HG02759 (cell line): ENCODE measurements around the gene POLG2.
"Not testable (repeated sequence)": the region's sequence is repeated elsewhere in the genome, so short reads cannot be mapped to it uniquely, and the experiment has no call there.

ENCODE experiments used
- ATAC-seq: cut with Tn5 transposase; IDR thresholded peaks from one replicate; pipeline ENCODE4 v1.9.1; 2021; ENCODE audit warnings: mild to moderate bottlenecking, moderate library complexity; ENCODE audit not compliant: unreplicated experiment

POLG2 gene

DNA sequence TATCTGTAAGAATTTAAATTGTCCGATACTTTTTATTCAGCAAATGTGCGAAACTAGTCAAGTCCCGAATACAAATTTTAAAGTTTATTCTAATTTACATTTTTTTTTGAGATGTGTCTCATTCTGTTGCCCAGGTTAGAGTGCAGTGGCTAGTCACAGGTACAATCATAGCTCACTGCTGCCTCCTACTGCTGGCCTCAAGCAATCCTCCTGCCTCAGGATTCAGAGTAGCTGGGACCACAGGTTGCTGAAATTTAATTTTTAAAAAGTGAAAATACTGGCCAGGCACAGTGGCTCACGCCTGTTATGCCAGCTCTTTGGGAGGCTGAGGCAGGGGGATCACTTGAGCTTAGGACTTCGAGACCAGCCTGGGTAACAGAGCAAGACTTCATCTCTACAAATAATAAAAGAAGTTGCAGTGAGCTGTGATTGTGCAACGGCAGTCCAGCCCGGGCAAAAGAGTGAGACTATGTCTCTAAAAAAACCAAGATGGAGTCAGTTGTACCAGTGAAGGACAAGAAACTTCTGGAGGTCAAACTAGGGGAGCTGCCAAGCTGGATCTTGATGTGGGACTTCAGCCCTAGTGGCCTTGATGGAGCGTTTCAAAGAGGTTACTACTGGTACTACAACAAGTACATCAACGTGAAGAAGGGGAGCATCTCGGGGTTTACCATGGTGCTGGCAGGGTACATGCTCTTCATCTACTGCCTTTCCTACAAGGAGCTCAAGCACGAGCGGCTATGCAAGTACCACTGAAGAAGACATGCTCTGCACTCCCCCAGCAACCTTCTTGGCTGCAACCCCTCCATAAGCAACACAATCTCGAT, 5.6 kb downstream of the POLG2 start:
- ATAC-seq, result no peak

DNA sequence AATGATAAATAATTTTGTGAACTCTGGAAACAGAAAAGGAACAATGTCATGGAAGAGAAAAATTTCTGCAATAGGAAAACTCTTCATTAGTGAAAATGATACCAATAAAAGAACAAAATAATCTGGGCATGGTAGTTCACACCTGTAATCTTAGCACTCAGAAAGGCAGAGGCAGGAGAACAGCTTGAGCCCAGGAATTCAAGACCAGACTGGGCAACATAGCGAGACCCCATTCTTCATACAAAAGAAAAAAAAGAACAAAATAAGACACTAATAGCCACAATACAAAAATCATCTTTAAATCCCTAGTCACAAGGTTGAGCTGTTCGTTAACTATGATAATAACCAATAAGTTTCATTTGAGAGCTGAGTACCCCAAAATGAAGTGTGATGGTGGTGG, 8.6 kb downstream of the POLG2 start:
- ATAC-seq, result no peak

DNA sequence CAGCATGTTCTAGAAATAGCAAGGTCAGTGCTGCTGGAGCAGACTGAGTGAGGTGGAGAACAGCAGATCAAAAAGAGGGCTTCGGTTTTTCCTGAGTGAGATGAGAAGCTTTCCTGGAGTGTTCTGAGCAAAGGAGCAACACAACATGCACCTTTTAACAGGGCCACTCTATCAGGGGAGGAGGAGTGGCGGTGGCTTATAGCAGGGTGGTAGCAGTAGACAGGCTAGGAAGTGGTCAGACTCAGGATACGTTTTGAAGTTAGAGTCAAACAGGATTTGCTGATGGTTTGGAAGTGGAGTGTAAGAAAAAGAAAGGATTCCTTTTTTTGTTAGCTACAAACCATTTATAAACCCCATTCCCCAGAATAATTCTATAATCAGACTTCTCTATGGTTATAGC, 12.5 kb downstream of the POLG2 start:
- no peak for ATAC-seq

DNA sequence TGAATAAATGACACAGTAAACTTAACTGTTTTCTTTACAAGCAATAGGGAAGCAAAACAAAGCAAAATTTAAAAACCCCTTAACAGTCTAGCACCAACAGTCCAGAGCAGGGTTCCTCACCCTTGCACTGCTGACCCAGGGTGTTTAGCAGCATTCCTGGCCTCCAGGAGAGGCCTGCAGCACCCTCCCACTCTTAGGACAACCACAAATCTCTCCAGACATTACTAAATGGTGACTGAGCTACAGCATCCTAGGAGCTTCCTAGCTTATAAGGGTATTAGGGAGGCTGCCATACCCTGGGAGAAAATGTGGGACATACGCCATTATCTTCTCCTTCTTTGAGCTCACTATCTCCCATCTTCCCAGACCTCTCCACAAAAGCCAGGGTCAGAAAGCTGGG, 15.9 kb downstream of the POLG2 start:
- no peak for ATAC-seq

DNA sequence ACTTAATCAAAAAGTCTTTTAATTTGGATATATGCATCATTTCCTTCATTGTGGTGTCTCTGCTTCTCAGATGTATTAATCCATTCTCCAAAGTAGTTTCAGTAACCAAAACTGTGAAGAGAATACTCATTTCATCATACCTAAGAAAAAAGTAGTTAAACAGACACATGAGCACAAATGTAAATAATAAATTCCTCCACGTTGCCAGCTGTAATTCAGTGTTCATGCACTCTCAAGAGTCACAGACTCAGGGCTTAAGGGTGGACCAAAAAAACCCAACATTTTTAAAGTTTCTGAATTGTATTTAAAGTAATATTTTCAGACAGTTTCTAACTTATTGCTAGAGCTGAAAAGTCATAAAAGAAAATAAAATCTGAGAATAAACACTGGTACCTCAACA, 19.0 kb downstream of the POLG2 start:
- no peak for ATAC-seq

DNA sequence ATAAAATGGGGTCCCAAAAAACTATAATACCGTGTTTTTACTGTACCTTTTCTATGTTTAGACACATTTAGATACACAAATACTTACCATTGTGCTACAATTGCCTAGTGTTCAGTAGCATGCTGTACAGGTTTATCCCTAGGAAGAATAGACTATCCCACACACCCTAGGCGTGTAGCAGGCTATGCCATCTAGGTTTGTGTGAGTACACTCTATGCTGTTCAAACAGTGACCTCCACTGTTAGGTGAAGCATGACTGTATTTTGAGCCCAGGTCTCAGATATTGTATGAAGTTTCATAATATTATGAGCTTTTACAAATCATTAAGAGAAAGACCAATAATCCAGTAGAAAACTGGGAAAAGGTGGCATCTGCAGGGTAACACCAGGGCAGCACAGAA, 24.3 kb downstream of the POLG2 start:
- no peak for ATAC-seq

DNA sequence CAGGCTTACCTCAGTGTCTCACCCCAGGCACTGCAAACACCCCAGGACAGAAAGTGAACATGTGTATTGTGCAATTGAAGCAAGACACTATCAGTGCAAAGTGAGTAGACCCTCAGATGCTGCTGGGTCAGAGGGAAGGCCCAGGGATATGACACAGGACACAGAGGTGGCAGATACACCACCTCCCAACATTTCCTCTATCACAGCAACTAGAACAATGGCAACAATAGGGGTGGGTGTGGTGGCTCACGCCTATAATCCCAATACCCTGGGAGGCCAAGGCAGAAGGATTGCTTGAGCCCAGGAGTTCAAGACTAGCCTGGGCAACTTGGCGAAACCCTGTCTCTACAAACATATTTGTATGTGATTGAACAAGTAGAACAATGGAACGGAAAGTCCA, 25.4 kb downstream of the POLG2 start:
- no peak for ATAC-seq

DNA sequence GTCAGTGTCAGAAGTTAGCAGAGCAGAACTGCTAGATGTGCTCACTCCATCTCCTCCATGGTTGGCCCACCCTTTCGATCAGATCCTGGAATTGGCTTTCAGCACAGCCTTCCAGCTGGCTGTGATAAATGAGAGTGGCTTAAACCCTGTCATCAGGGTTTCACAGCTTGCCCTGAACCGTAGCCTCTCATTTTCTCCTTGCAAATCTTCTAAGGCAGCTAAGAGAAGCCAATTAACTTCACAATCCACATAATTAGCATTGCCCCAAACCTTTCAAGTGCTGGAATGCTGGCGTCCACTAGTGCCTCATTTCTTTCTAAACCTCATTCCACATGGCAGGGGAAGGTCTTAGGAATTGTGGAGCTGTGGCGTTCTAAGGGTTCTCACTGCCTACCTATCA, 26.2 kb downstream of the POLG2 start:
- no peak for ATAC-seq

DNA sequence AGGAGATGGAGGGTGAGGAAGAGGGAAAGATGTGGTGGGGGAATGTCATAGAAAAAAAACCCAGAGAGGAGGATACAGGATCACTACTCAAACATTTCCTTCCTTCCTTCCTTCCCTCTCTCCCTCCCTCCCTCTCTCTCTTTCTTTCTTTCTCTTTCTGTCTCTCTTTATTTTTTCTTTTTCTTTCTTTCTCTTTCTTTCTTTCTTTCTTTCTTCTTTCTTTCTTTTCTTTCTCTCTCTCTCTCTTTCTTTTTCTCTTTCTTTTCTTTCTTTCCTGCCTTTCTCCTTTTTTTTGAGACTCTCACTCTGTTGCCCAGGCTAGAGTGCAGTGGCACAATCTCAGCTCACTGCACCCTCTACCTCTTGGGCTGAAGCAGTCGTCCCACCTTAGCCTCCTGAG, 30.0 kb downstream of the POLG2 start:
- ATAC-seq, result not testable (repeated sequence)

DNA sequence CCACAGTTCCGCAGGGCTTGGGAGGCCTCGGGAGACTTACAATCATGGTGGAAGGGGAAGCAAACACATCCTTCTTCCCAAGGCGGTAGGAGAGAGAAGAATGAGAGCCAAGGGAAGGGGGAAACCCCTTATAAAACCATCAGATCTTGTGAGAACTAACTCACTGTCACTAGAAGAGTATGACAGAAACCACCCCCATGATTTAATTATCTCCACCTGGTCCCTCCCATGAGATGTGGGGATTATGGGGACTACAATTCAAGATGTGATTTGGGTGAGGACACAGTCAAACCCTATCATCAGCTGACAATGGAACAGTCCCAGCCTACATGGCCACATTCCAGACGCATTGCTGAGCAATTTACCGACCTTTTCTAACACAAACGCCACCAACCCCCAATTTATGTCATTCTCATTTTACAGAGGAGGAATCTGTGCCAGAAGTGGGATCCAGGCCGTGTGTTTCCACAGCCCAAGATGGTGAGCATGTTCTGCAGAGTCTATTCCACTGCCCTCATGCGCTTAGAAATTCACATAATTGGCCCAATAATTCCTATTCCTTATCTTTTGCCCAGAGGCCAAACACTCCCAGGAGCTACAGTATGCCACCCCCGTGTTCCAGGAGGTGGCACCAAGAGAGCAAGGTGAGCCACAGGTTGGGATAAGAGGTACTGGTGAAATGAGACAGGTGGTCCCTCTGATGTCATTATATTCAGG, 30.7 kb downstream of the POLG2 start:
- ATAC-seq, result no peak

DNA sequence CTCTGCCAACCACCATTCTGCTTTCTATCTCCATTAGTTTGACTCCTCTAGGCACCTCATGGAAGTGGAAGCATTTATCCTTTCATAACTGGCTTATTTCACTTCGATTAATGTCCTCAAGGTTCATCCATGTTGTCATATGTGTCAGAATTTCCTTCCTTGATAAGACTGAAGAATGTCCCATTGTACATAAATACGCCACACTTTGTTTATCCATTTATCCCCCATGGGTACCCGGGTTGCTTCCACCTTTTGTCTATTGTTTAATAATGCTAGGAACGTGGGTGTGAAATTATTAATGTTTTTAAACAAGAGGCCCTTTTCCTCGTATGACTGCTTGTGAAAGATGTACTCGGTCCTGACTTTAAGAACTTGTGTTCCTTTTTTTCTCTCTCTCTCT, 35.1 kb downstream of the POLG2 start:
- ATAC-seq, result no peak

DNA sequence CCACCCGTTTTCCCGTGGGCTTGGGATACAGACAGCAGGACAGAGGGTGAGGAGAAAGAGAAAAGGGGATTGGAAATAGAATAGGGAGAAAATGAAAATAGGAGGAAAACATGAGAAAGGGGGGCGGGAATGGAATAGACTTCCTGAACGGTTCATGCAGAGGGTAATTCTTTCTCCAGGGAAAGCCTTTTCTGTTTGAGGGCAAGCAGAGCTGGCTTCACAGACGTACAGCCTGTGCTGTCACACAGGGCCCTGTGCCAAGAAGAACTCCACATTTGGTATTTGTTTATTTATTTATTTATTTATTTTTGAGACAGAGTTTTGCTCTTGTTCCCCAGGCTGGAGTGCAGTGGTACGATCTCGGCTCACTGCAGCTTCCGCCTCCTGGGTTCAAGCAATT, 35.9 kb downstream of the POLG2 start:
- no peak for ATAC-seq

DNA sequence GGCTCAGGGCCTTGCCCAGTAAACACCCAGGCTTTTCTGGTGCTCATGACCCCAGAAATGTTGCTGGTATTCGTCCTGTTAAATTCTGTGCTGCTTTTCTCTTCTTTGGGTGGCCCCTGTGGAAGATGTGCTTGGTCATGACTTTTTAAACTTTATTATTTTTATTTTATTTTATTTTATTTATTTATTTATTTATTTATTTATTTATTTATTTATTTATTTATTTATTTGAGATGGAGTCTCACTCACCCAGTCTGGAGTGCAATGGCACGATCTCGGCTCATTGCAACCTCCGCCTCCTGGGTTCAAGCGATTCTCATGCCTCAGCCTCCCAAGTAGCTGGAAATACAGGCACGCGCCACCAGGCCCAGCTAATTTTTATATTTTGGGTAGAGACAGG, 37.0 kb downstream of the POLG2 start:
- not testable (repeated sequence) for ATAC-seq

DNA sequence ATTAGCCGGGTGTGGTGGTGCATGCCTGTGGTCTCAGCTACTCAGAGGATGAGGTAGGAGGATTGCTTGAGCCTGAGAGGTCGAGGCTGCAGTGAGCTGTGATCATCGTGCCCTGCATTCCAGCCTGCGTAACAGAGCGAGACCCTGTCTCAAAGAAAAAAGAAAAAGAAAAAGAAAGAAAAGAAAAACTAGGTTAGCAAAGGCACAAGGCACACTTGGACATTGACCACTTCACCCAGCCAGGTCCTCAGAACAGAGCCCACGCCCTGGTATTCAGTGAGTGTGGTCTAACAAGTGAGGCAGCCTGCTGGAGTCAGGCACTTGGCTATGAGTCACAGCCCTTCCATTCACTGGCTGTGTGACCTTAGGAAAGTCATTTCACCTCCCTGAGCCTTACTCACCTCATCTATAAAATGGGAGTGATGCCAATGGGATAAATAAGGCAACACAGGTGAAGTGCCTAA, 37.5 kb downstream of the POLG2 start:
- no peak for ATAC-seq

DNA sequence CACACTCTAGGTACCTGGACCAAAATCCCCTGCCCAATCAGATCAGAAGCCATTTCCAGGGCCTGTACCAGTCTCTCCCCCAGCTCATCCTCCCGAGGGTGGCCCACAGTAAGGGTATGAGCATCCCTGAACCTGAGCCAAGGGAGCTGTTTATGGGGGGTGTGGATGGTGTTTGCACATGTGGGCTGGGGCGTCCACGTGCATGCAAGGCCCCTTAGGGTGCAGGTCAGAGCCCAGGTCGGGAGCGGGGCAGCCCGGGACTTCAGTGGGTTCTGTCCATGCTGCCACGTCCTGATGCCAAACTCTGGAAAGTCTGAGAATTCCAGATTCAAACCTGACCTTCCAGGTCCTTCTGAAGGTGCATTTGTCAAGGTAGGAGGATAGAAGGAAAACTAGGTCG, 38.1 kb downstream of the POLG2 start:
- no peak for ATAC-seq

DNA sequence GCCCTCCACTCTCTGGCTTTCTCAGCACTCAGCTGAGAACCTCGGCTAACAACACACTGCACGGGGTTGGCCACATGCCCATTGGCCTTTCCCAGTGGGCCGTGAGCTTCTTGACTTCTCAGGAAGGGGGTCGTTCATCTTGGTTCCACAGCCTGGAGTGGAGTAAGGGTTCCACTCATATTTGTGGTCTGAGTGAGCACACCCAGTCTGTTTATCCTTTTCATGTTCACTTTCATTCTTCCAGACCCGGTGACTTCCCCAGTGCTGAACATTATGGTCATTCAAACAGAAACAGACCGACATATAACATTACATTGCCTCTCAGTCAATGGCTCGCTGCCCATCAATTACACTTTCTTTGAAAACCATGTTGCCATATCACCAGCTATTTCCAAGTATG, 39.7 kb downstream of the POLG2 start:
- no peak for ATAC-seq

DNA sequence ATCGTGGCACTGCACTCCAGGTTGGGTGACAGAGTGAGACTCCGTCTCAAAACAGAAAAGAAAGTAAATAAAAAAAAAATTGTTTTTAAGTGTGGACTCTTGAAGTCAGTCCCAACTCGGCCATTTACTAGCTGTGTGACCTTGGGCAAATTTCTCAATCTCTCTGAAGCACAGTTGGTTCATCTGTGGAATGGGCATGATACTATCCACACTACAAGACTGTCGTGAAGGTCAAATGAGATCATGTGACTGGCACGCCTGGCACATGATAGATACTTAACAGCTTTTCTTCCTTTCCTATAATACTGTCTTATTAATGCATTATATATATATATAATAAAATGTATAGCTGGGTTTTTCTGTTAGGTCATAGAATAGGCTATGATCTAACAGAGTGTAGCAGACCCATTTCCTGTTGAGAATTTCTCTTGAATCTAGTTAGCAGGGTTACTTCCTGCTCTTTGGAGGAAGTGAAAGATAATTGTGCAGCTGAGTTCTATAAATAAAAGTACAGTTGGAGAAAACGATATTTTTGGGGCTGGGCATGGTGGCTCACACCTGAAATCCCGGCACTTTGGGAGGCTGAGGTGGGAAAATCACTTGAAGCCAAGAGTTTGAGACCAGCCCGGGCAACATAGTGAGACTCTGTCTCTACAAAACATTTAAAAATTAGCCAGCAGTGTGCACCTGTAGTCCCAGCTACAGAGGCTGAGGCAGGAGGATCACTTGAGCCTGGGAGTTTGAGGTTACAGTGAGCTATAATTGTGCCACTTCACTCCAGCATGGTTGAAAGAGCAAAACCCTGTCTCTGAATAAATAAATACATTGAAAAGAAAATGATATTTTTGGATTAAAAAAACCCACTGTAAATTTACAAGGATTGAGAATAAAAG, 40.6 kb downstream of the POLG2 start:
- ATAC-seq, result no peak

DNA sequence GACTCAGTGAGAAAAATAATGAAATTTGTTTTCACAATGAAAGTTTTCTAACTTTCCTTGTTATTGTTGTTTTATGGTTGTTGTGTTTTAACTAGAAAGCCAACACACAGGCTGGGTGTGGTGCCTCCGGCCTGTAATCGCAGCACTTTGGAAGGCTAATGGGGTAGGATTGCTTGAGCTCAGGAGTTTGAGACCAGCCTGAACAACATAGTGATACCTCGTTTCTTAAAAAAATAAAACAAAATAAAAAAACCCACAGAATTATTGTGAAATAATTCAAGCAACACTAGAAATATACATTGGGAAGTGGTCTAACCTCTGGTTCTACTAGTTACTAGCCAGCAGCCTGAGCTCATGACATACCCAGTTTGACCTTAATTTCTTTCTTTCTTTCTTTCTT, 47.3 kb downstream of the POLG2 start:
- no peak for ATAC-seq

DNA sequence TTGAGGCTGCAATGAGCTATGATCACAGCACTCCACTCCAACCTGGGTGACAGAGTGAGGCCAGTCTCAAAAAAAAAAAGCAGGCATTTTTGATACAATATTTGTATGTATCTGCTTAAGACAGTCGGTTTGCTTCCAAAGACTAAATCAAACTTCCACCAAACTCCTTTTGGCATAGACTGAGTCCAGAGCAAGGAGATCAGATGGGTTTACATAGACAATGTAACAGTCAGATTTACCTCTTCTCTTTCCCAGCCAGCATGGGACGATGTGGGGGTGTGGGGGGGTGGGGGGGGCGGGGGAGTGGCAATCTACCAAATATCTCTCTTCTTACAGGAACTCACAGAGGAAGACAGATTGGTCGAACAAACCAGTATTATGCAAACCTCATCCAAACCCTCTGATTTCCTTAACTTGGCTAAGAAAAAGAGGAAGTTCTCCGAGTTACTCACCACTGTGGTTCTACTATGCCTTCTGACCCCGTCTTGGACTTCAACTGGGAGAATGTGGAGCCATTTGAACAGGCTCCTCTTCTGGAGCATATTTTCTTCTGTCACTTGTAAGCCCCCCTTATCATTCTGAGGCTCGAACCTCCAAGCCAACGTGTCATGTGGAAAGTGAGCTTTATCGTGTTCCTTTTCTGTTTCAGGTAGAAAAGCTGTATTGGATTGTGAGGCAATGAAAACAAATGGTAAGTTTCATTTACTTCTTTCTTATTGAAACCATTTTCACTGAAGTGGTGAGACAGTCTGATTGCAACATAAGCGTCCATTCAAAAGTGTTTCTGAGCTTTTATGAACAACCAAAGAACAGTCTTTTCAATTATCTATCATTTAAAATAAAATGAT, 48.0 kb downstream of the POLG2 start, which contains the start of gene MILR1:
Gene MILR1 (plus strand): TSS at position 451 of the 848 bp plus-strand sequence. CDS start 54 bp downstream, at position 505.
- ATAC-seq, result no peak

DNA sequence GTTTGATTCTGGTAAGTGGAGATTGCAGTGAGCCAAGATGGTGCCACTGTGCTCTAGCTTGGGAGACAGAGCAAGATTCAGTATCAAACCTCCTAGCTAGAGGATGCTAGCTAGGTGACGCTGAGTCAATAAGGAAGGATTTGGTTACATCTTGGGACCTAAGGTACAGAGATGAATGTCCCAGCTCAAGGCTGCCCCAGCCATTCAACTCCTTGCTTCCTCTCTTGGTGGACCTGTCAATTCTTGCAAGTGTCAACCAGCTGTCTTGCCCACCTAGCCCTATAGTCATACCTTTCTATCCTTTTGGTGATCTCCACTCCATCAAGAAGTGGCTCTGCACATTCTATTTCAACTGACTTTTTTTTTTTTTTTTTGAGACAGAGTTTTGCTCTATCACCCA, 49.3 kb downstream of the POLG2 start:
- no peak for ATAC-seq
